NCI-H460 (cell line): ENCODE data around the gene NOS2. TPM values are rescaled to one million over a fixed set of nuclear protein-coding genes. Genes with fewer than 3 reads are reported as not detected.
"Not testable (repeated sequence)": the region's sequence is repeated elsewhere in the genome, so short reads cannot be mapped to it uniquely, and the experiment has no call there.

Source experiments
- DNase-seq: peaks from one replicate; pipeline ENCODE4 v3.0.0-alpha.2; 2016; ENCODE audit warnings: low read depth; ENCODE audit errors: extremely low read depth
- total RNA-seq: library from RNA; depleted of rRNA; stranded (reverse); fragments of >200 nt; shearing (Covaris generic); gene quantifications from 2 replicates; pipeline ENCODE4 v1.2.3, GENCODE V29; 2014

The NOS2 gene
- total RNA-seq, 1 experiment from 2014 or later: not detected

- DNase-seq: no peak
Observed at GRCh38 chr17:27759528-27759927, 40.8 kb downstream of the NOS2 start.

- peak; percentile 65 for DNase-seq
Observed at GRCh38 chr17:27756467-27757371, 43.6 kb downstream of the NOS2 start.

GRCh38 chr17:27755706-27756466, 44.4 kb downstream of the NOS2 start:
- DNase-seq: no peak

GRCh38 chr17:27754549-27754948, 45.8 kb downstream of the NOS2 start:
- DNase-seq: no peak

- not testable (repeated sequence) for DNase-seq
Observed at GRCh38 chr17:27753726-27754125, 46.6 kb downstream of the NOS2 start.

GRCh38 chr17:27752831-27753619, 47.3 kb downstream of the NOS2 start:
- DNase-seq: not testable (repeated sequence)

- DNase-seq: no peak
Observed at GRCh38 chr17:27751622-27752490, 48.5 kb downstream of the NOS2 start.

- no peak for DNase-seq
Observed at GRCh38 chr17:27751166-27751565, 49.2 kb downstream of the NOS2 start.

- not testable (repeated sequence) for DNase-seq
Observed at GRCh38 chr17:27749562-27750150, 50.7 kb downstream of the NOS2 start.

GRCh38 chr17:27748360-27748825, 51.9 kb downstream of the NOS2 start:
- DNase-seq: no peak

GRCh38 chr17:27747462-27748359, 52.6 kb downstream of the NOS2 start:
- no peak for DNase-seq

GRCh38 chr17:27746881-27747280, 53.4 kb downstream of the NOS2 start:
- no peak for DNase-seq

- DNase-seq: not testable (repeated sequence)
Observed at GRCh38 chr17:27746320-27746719, 54.0 kb downstream of the NOS2 start.

- DNase-seq: not testable (repeated sequence)
Observed at GRCh38 chr17:27745207-27745830, 55.0 kb downstream of the NOS2 start.

GRCh38 chr17:27743281-27743885, 56.9 kb downstream of the NOS2 start:
- DNase-seq: no peak

- DNase-seq: no peak
Observed at GRCh38 chr17:27741971-27742575, 58.3 kb downstream of the NOS2 start.

- no peak for DNase-seq
Observed at GRCh38 chr17:27741361-27741861, 58.9 kb downstream of the NOS2 start.
